HEK293 (cell line): ENCODE results near the gene SEMA3D.

ENCODE experiments used
- HOXA7 ChIP-seq: sonication (generic); formaldehyde crosslinking; IDR thresholded peaks from 2 replicates; pipeline ENCODE4 v1.8.1; 2022; ENCODE audit warnings: missing genetic modification reagents, borderline replicate concordance
- TRIM28 ChIP-seq: IDR thresholded peaks from 2 replicates; pipeline ENCODE4 v1.6.1; 2011; ENCODE audit warnings: low read length, control low read depth, borderline replicate concordance
- ZBTB1 ChIP-seq: fragments of 450-650 bp; formaldehyde crosslinking; IDR thresholded peaks from 2 replicates; pipeline ENCODE4 v1.5.1; 2016; ENCODE audit warnings: missing biosample characterization, missing genetic modification characterization
- ZBTB21 ChIP-seq: fragments of 450-650 bp; formaldehyde crosslinking; IDR thresholded peaks from 2 replicates; pipeline ENCODE4 v1.5.1; 2017; ENCODE audit warnings: missing biosample characterization, missing genetic modification characterization
- ZFP37 ChIP-seq: fragments of 450-650 bp; formaldehyde crosslinking; IDR thresholded peaks from 2 replicates; pipeline ENCODE4 v1.5.1; 2016; ENCODE audit warnings: missing biosample characterization, missing genetic modification characterization
- ZIC2 ChIP-seq: fragments of 450-650 bp; formaldehyde crosslinking; IDR thresholded peaks from 2 replicates; pipeline ENCODE4 v1.5.1; 2016; ENCODE audit warnings: missing biosample characterization, missing genetic modification characterization
- ZNF132 ChIP-seq: fragments of 450-650 bp; formaldehyde crosslinking; IDR thresholded peaks from 2 replicates; pipeline ENCODE4 v1.5.1; 2017; ENCODE audit warnings: missing biosample characterization, missing genetic modification characterization, borderline replicate concordance
- ZNF133 ChIP-seq: fragments of 450-650 bp; formaldehyde crosslinking; IDR thresholded peaks from 2 replicates; pipeline ENCODE4 v1.5.1; 2016; ENCODE audit warnings: missing biosample characterization, missing genetic modification characterization
- ZNF529 ChIP-seq: fragments of 450-650 bp; formaldehyde crosslinking; IDR thresholded peaks from 2 replicates; pipeline ENCODE4 v1.5.1; 2017; ENCODE audit warnings: missing genetic modification characterization, missing biosample characterization; ENCODE audit not compliant: insufficient replicate concordance
- ZNF585B ChIP-seq: fragments of 450-650 bp; formaldehyde crosslinking; IDR thresholded peaks from 2 replicates; pipeline ENCODE4 v1.5.1; 2016; ENCODE audit warnings: missing biosample characterization, missing genetic modification characterization
- TF ChIP-seq, protein P1 (sequence below): fragments of 450-650 bp; formaldehyde crosslinking; IDR thresholded peaks from 2 replicates; pipeline ENCODE4 v1.5.1; 2016; ENCODE audit warnings: missing biosample characterization, missing genetic modification characterization, borderline replicate concordance
- TF ChIP-seq, protein P2 (sequence below): fragments of 450-650 bp; formaldehyde crosslinking; IDR thresholded peaks from 2 replicates; pipeline ENCODE4 v1.5.1; 2016; ENCODE audit warnings: missing biosample characterization, missing genetic modification characterization
- TF ChIP-seq, protein P3 (sequence below): fragments of 450-650 bp; formaldehyde crosslinking; IDR thresholded peaks from 2 replicates; pipeline ENCODE4 v1.5.1; 2016; ENCODE audit warnings: missing biosample characterization, missing genetic modification characterization
- TF ChIP-seq, protein P4 (sequence below): fragments of 450-650 bp; formaldehyde crosslinking; IDR thresholded peaks from 2 replicates; pipeline ENCODE4 v1.5.1; 2016; ENCODE audit warnings: missing biosample characterization, missing genetic modification characterization
- TF ChIP-seq, protein P5 (sequence below): fragments of 450-650 bp; formaldehyde crosslinking; IDR thresholded peaks from 2 replicates; pipeline ENCODE4 v1.5.1; 2016; ENCODE audit warnings: missing biosample characterization, missing genetic modification characterization
- TF ChIP-seq, protein P6 (sequence below): fragments of 450-650 bp; formaldehyde crosslinking; IDR thresholded peaks from 2 replicates; pipeline ENCODE4; 2016; ENCODE audit warnings: missing biosample characterization, missing genetic modification characterization
- TF ChIP-seq, protein P7 (sequence below): fragments of 450-650 bp; IDR thresholded peaks from 2 replicates; pipeline ENCODE4 v1.5.1; 2018; ENCODE audit warnings: missing biosample characterization, mild to moderate bottlenecking, missing genetic modification characterization

The SEMA3D gene

DNA sequence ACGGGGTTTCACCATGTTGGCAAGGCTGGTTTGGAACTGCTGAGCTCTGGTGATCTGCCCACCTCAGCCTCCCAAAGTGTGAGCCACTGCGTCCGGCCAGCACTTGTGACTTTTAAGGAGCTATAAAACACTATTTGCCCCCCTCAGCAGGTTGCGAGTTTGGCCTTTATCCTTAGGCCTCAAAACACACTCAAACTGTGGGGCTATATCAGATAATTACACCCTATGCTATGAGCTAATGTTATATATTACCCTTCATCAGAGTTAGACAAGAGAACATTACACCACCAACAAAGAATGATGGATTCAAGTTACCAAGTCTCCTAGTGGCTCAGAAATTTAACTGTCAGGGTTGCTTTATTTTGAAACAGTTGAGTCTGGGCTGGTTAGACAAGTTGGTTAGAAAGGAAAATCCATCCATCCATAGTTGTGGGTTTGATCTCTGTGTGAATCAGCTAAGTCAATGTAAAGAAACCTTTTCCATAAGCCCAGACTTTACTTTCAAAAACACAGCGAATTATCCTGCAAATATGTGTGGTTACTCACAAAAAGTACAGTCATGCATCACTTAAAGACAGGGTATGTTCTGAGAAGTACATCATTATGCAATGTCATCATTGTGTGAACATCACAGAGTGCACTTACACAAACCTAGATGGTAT lies 115.8 kb downstream of the SEMA3D start (continued):
- TF ChIP-seq, protein P1, sequence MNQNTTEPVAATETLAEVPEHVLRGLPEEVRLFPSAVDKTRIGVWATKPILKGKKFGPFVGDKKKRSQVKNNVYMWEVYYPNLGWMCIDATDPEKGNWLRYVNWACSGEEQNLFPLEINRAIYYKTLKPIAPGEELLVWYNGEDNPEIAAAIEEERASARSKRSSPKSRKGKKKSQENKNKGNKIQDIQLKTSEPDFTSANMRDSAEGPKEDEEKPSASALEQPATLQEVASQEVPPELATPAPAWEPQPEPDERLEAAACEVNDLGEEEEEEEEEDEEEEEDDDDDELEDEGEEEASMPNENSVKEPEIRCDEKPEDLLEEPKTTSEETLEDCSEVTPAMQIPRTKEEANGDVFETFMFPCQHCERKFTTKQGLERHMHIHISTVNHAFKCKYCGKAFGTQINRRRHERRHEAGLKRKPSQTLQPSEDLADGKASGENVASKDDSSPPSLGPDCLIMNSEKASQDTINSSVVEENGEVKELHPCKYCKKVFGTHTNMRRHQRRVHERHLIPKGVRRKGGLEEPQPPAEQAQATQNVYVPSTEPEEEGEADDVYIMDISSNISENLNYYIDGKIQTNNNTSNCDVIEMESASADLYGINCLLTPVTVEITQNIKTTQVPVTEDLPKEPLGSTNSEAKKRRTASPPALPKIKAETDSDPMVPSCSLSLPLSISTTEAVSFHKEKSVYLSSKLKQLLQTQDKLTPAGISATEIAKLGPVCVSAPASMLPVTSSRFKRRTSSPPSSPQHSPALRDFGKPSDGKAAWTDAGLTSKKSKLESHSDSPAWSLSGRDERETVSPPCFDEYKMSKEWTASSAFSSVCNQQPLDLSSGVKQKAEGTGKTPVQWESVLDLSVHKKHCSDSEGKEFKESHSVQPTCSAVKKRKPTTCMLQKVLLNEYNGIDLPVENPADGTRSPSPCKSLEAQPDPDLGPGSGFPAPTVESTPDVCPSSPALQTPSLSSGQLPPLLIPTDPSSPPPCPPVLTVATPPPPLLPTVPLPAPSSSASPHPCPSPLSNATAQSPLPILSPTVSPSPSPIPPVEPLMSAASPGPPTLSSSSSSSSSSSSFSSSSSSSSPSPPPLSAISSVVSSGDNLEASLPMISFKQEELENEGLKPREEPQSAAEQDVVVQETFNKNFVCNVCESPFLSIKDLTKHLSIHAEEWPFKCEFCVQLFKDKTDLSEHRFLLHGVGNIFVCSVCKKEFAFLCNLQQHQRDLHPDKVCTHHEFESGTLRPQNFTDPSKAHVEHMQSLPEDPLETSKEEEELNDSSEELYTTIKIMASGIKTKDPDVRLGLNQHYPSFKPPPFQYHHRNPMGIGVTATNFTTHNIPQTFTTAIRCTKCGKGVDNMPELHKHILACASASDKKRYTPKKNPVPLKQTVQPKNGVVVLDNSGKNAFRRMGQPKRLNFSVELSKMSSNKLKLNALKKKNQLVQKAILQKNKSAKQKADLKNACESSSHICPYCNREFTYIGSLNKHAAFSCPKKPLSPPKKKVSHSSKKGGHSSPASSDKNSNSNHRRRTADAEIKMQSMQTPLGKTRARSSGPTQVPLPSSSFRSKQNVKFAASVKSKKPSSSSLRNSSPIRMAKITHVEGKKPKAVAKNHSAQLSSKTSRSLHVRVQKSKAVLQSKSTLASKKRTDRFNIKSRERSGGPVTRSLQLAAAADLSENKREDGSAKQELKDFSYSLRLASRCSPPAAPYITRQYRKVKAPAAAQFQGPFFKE (tag by site-specific recombination), result no peak
- no peak for TF ChIP-seq ZFP37
- peak; percentile 4; the same call in 1 of the 2 replicates for TF ChIP-seq TRIM28
- TF ChIP-seq ZNF529, result no peak
- no peak for TF ChIP-seq ZNF132 (tag by site-specific recombination)
- TF ChIP-seq ZBTB1 (tag by site-specific recombination), result no peak
- TF ChIP-seq, protein P2, sequence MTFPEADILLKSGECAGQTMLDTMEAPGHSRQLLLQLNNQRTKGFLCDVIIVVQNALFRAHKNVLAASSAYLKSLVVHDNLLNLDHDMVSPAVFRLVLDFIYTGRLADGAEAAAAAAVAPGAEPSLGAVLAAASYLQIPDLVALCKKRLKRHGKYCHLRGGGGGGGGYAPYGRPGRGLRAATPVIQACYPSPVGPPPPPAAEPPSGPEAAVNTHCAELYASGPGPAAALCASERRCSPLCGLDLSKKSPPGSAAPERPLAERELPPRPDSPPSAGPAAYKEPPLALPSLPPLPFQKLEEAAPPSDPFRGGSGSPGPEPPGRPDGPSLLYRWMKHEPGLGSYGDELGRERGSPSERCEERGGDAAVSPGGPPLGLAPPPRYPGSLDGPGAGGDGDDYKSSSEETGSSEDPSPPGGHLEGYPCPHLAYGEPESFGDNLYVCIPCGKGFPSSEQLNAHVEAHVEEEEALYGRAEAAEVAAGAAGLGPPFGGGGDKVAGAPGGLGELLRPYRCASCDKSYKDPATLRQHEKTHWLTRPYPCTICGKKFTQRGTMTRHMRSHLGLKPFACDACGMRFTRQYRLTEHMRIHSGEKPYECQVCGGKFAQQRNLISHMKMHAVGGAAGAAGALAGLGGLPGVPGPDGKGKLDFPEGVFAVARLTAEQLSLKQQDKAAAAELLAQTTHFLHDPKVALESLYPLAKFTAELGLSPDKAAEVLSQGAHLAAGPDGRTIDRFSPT, result peak; percentile 65; the same call in 1 of the 2 replicates
- TF ChIP-seq, protein P3, sequence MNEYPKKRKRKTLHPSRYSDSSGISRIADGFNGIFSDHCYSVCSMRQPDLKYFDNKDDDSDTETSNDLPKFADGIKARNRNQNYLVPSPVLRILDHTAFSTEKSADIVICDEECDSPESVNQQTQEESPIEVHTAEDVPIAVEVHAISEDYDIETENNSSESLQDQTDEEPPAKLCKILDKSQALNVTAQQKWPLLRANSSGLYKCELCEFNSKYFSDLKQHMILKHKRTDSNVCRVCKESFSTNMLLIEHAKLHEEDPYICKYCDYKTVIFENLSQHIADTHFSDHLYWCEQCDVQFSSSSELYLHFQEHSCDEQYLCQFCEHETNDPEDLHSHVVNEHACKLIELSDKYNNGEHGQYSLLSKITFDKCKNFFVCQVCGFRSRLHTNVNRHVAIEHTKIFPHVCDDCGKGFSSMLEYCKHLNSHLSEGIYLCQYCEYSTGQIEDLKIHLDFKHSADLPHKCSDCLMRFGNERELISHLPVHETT, result no peak
- TF ChIP-seq, protein P4, sequence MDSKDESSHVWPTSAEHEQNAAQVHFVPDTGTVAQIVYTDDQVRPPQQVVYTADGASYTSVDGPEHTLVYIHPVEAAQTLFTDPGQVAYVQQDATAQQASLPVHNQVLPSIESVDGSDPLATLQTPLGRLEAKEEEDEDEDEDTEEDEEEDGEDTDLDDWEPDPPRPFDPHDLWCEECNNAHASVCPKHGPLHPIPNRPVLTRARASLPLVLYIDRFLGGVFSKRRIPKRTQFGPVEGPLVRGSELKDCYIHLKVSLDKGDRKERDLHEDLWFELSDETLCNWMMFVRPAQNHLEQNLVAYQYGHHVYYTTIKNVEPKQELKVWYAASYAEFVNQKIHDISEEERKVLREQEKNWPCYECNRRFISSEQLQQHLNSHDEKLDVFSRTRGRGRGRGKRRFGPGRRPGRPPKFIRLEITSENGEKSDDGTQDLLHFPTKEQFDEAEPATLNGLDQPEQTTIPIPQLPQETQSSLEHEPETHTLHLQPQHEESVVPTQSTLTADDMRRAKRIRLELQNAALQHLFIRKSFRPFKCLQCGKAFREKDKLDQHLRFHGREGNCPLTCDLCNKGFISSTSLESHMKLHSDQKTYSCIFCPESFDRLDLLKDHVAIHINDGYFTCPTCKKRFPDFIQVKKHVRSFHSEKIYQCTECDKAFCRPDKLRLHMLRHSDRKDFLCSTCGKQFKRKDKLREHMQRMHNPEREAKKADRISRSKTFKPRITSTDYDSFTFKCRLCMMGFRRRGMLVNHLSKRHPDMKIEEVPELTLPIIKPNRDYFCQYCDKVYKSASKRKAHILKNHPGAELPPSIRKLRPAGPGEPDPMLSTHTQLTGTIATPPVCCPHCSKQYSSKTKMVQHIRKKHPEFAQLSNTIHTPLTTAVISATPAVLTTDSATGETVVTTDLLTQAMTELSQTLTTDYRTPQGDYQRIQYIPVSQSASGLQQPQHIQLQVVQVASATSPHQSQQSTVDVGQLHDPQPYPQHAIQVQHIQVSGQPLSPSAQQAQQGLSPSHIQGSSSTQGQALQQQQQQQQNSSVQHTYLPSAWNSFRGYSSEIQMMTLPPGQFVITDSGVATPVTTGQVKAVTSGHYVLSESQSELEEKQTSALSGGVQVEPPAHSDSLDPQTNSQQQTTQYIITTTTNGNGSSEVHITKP (tag by site-specific recombination), result no peak
- TF ChIP-seq, protein P5, sequence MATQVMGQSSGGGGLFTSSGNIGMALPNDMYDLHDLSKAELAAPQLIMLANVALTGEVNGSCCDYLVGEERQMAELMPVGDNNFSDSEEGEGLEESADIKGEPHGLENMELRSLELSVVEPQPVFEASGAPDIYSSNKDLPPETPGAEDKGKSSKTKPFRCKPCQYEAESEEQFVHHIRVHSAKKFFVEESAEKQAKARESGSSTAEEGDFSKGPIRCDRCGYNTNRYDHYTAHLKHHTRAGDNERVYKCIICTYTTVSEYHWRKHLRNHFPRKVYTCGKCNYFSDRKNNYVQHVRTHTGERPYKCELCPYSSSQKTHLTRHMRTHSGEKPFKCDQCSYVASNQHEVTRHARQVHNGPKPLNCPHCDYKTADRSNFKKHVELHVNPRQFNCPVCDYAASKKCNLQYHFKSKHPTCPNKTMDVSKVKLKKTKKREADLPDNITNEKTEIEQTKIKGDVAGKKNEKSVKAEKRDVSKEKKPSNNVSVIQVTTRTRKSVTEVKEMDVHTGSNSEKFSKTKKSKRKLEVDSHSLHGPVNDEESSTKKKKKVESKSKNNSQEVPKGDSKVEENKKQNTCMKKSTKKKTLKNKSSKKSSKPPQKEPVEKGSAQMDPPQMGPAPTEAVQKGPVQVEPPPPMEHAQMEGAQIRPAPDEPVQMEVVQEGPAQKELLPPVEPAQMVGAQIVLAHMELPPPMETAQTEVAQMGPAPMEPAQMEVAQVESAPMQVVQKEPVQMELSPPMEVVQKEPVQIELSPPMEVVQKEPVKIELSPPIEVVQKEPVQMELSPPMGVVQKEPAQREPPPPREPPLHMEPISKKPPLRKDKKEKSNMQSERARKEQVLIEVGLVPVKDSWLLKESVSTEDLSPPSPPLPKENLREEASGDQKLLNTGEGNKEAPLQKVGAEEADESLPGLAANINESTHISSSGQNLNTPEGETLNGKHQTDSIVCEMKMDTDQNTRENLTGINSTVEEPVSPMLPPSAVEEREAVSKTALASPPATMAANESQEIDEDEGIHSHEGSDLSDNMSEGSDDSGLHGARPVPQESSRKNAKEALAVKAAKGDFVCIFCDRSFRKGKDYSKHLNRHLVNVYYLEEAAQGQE (tag by site-specific recombination), result no peak
- no peak for TF ChIP-seq ZIC2 (tag by site-specific recombination)
- no peak for TF ChIP-seq ZNF585B (tag by site-specific recombination)
- TF ChIP-seq ZNF133 (tag by site-specific recombination), result no peak
- no peak for TF ChIP-seq HOXA7
- TF ChIP-seq, protein P6, sequence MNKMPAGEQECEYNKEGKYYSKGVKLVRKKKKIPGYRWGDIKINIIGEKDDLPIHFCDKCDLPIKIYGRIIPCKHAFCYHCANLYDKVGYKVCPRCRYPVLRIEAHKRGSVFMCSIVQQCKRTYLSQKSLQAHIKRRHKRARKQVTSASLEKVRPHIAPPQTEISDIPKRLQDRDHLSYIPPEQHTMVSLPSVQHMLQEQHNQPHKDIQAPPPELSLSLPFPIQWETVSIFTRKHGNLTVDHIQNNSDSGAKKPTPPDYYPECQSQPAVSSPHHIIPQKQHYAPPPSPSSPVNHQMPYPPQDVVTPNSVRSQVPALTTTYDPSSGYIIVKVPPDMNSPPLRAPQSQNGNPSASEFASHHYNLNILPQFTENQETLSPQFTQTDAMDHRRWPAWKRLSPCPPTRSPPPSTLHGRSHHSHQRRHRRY (tag by site-specific recombination), result no peak
- no peak for TF ChIP-seq ZBTB21 (tag by site-specific recombination)
- TF ChIP-seq, protein P7, sequence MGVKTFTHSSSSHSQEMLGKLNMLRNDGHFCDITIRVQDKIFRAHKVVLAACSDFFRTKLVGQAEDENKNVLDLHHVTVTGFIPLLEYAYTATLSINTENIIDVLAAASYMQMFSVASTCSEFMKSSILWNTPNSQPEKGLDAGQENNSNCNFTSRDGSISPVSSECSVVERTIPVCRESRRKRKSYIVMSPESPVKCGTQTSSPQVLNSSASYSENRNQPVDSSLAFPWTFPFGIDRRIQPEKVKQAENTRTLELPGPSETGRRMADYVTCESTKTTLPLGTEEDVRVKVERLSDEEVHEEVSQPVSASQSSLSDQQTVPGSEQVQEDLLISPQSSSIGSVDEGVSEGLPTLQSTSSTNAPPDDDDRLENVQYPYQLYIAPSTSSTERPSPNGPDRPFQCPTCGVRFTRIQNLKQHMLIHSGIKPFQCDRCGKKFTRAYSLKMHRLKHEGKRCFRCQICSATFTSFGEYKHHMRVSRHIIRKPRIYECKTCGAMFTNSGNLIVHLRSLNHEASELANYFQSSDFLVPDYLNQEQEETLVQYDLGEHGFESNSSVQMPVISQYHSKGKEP (tag by site-specific recombination), result 0 out of 2 replicates have a peak, but pooled peaks have one; percentile 30
